NB4 (cell line): ENCODE data around the gene SERPING1.

Source experiments
- DNase-seq: peaks from one replicate; pipeline ENCODE4 v3.0.0; 2010; ENCODE audit warnings: low read depth
- H3K4me3 ChIP-seq: one replicate; pipeline ENCODE4 v1.5.1; 2011; ENCODE audit warnings: mild to moderate bottlenecking, low read depth, low read length, moderate library complexity
- MAX ChIP-seq: IDR thresholded peaks from 2 replicates; pipeline ENCODE4 v1.6.1; 2011; ENCODE audit warnings: low read depth, low read length
- MYC ChIP-seq: IDR thresholded peaks from 2 replicates; pipeline ENCODE4 v1.6.1; 2011; ENCODE audit warnings: low read depth, low read length
- POLR2A ChIP-seq: IDR thresholded peaks from 2 replicates; pipeline ENCODE4 v1.6.1; 2011; ENCODE audit warnings: mild to moderate bottlenecking; ENCODE audit not compliant: insufficient read length; ENCODE audit errors: extremely low read depth
- TF ChIP-seq, protein P1 (sequence below): IDR thresholded peaks from one replicate; pipeline ENCODE4 v1.5.1; 2012; ENCODE audit warnings: low read depth, low read length

Gene SERPING1

DNA sequence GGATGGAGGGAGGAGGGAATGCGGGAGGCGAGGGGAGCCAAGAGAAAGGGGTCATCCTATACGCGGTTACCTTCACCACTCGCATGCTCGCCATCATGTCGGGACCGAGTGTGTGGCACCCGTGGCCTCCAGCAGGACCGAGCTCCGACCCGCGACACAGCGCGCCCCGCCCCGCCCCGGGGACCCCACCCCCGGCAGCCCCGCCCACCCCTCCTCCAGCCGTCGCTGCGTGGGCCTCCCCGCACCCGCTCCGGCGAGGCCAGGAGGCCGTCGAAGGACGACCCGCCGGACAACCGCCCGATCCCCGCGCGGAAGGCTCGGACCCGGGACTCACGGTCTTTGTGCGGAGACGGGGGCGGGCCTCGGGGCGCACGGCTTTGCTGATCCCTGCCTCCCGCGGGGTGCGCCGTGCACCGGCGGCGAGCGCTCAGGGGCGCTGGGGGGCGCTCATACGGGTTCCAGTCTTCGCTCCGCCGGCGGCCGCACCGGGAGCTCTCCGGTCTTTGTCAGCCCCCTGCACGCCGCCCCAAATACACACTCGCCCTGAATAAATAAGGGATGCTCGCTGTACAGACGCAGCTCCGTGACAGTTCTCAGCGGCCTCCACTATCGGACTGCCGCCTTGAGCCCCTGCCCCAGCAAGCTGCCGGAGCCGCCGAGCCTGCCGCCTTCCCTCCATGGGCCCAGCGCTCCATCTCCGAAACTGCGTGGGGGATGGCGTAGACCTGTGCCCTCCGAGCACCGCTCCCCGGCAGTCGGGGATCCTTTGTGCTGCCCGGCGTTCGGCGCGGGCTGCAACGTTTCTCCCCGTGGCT is 29.8 kb upstream of the SERPING1 start, which contains the start of gene UBE2L6:
Gene UBE2L6, minus strand, starts transcription at position 158 of the 815 bp plus-strand sequence. Its CDS starts 61 bp downstream, at position 97.
- TF ChIP-seq, protein P1, sequence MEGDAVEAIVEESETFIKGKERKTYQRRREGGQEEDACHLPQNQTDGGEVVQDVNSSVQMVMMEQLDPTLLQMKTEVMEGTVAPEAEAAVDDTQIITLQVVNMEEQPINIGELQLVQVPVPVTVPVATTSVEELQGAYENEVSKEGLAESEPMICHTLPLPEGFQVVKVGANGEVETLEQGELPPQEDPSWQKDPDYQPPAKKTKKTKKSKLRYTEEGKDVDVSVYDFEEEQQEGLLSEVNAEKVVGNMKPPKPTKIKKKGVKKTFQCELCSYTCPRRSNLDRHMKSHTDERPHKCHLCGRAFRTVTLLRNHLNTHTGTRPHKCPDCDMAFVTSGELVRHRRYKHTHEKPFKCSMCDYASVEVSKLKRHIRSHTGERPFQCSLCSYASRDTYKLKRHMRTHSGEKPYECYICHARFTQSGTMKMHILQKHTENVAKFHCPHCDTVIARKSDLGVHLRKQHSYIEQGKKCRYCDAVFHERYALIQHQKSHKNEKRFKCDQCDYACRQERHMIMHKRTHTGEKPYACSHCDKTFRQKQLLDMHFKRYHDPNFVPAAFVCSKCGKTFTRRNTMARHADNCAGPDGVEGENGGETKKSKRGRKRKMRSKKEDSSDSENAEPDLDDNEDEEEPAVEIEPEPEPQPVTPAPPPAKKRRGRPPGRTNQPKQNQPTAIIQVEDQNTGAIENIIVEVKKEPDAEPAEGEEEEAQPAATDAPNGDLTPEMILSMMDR: peak; percentile 29
- TF ChIP-seq MAX: no peak
- peak; percentile 87 for DNase-seq
- peak within 1 kb of the TSS; percentile 51 for H3K4me3 ChIP-seq

GRCh38 chr11:57568330-57568766 is 29.1 kb upstream of the SERPING1 start:
- no peak for DNase-seq
- H3K4me3 ChIP-seq: peak overlapping the region; percentile 51
- TF ChIP-seq, protein P1: peak; percentile 94
- TF ChIP-seq MAX (peak; percentile 76), MYC (peak; percentile 68), POLR2A (no peak)

- TF ChIP-seq, protein P1: no peak
- peak; percentile 32; the same call in 1 of the 2 replicates for TF ChIP-seq MAX
These were observed 25.9 kb upstream of the SERPING1 start for GRCh38 chr11:57571606-57572005.

GRCh38 chr11:57574061-57574460 is 23.4 kb upstream of the SERPING1 start:
- H3K4me3 ChIP-seq: no peak overlapping the region
- TF ChIP-seq, protein P1: no peak
- no peak for TF ChIP-seq MAX
- DNase-seq: no peak

More at GRCh38 chr11:57571606-57572005, 25.9 kb upstream of the SERPING1 start:
- DNase-seq: peak; percentile 78
- no peak overlapping the region for H3K4me3 ChIP-seq

DNA sequence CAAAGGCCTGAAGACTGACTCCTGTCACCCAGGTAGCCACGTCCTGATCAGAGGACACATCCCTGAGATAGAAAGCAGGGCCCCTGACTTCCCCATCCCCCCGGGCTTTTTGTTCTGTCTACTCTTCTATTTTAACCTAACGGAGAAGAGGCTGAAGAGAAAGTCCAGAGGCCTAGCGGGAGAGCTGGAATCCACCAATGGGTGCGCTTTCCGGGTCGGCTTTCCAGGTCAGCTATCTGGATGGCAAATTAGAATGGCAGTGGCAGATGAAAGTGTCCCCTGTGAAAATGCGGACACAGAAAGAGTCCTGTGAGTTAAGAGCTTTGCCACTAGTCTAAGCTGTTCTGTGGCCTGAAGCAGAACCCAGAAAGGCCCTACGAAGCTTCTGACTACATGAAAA is 13.1 kb upstream of the SERPING1 start:
- no peak for DNase-seq
- TF ChIP-seq, protein P1: no peak
- TF ChIP-seq POLR2A (no peak), MAX (no peak), MYC (no peak)
- no peak overlapping the region for H3K4me3 ChIP-seq
